Liver (tissue), 9 donors: ENCODE measurements around the gene RNLS. TPM values are rescaled to one million over a fixed set of nuclear protein-coding genes. Genes with fewer than 3 reads are reported as not detected.

Experiments
- DNase-seq: peaks from one replicate; pipeline ENCODE4 v3.0.0-alpha.2; 2017; ENCODE audit warnings: low spot score
- H3K27ac ChIP-seq, 2 donors: one replicate each; pipeline ENCODE4 v1.7.0; 2013; ENCODE audit warnings: inconsistent platforms in 2 of 2, low read length in 2 of 2, control low read depth in 1 of 2, low read depth in 1 of 2, mild to moderate bottlenecking in 1 of 2
- H3K27me3 ChIP-seq, 4 donors: one replicate each; pipeline versions ENCODE4 v1.6.1 to v1.7.0; 2013; ENCODE audit warnings: low read length in 3 of 4, inconsistent platforms in 1 of 4, mild to moderate bottlenecking in 1 of 4, moderate library complexity in 1 of 4; ENCODE audit not compliant: control insufficient read depth in 4 of 4, insufficient read depth in 4 of 4
- H3K36me3 ChIP-seq, 4 donors: one replicate each; pipeline versions ENCODE4 v1.6.1 to v1.7.0; 2013; ENCODE audit warnings: low read length in 3 of 4, mild to moderate bottlenecking in 3 of 4, low read depth in 1 of 4, moderate library complexity in 1 of 4; ENCODE audit not compliant: control insufficient read depth in 4 of 4, insufficient read depth in 3 of 4
- H3K4me1 ChIP-seq, 4 donors: one replicate each; pipeline versions ENCODE4 v1.6.1 to v1.7.0; 2013; ENCODE audit warnings: low read length in 3 of 4, mild to moderate bottlenecking in 3 of 4, moderate library complexity in 1 of 4; ENCODE audit not compliant: control insufficient read depth in 4 of 4, insufficient read depth in 4 of 4
- H3K4me3 ChIP-seq, 3 donors: one replicate each; pipeline versions ENCODE4 v1.6.1 to v1.7.0; 2013; ENCODE audit warnings: low read length in 3 of 3, control low read depth in 1 of 3, low read depth in 1 of 3, mild to moderate bottlenecking in 1 of 3
- H3K9ac ChIP-seq, 2 donors: one replicate each; pipeline ENCODE4 v1.7.0; 2013; ENCODE audit warnings: low read length in 2 of 2, mild to moderate bottlenecking in 2 of 2, moderate library complexity in 2 of 2, control low read depth in 1 of 2, low read depth in 1 of 2
- H3K9me3 ChIP-seq, 4 donors: one replicate each; pipeline versions ENCODE4 v1.6.1 to v1.7.0; 2013; ENCODE audit warnings: low read length in 3 of 4; ENCODE audit not compliant: control insufficient read depth in 4 of 4
- CTCF ChIP-seq: fragments of 150-350 bp; IDR thresholded peaks from 2 replicates; pipeline ENCODE4 v1.5.1; 2017; ENCODE audit warnings: improper control_type of control experiment, low read depth, low read length; ENCODE audit not compliant: missing input control
- FOXA1 ChIP-seq: IDR thresholded peaks from 2 replicates; pipeline ENCODE4 v1.6.1; 2016; ENCODE audit warnings: antibody characterized with exemption
- HNF4A ChIP-seq, 2 donors: conservative IDR thresholded peaks; 2 replicates each; pipeline ENCODE4 v1.6.1; 2016; ENCODE audit warnings: antibody characterized with exemption in 2 of 2, mild to moderate bottlenecking in 2 of 2
- HNF4G ChIP-seq: IDR thresholded peaks from 2 replicates; pipeline ENCODE4 v1.6.1; 2016; ENCODE audit warnings: antibody characterized with exemption
- MAX ChIP-seq: IDR thresholded peaks from 2 replicates; pipeline ENCODE4 v1.6.1; 2016; ENCODE audit warnings: antibody characterized with exemption
- NR2F2 ChIP-seq: IDR thresholded peaks from 2 replicates; pipeline ENCODE4 v1.6.1; 2016; ENCODE audit warnings: antibody characterized with exemption
- SP1 ChIP-seq: IDR thresholded peaks from 2 replicates; pipeline ENCODE4 v1.6.1; 2018; ENCODE audit warnings: antibody characterized with exemption, mild to moderate bottlenecking
- TAF1 ChIP-seq: conservative IDR thresholded peaks from 2 replicates; pipeline ENCODE4 v1.6.1; 2016; ENCODE audit warnings: antibody characterized with exemption, mild to moderate bottlenecking
- WGBS: extraction: QIAGEN DNeasy Blood & Tissue Kit; methylation state at CpG from one replicate; pipeline ENCODE4 v1.1.7; 2013; 5-methylcytosine and 5-hydroxymethylcytosine counted together
- polyA plus RNA-seq, 2 donors: library from polyadenylated mRNA; stranded (reverse) in 1 of 2; unstranded in 1 of 2; fragments of 200-250 nt in 1 of 2; fragments of >200 nt in 1 of 2; fragmentation: Nextera tagmentation in 1 of 2; extraction: Ambion mirVana in 1 of 2; gene quantifications; one replicate each; pipeline versions ENCODE4 v1.2.1 to v1.2.3, GENCODE V29; 2013 to 2015
- total RNA-seq, 2 donors: library from RNA; depleted of rRNA; stranded (reverse); fragments of >200 nt; gene quantifications; one replicate each; pipeline ENCODE4 v1.2.3, GENCODE V29; 2014
- TF ChIP-seq, protein P1 (sequence below): IDR thresholded peaks from 2 replicates; pipeline ENCODE4 v1.6.1; 2016; ENCODE audit warnings: antibody characterized with exemption
- donor health status: healthy.
- donor health status: healthy.
- donor health status: healthy.
- donor health status: healthy.
- donor health status: healthy.

Gene RNLS
- total and polyA plus RNA-seq, 4 donors, result 4.1 to 12.4 (median 7.5) TPM

DNA sequence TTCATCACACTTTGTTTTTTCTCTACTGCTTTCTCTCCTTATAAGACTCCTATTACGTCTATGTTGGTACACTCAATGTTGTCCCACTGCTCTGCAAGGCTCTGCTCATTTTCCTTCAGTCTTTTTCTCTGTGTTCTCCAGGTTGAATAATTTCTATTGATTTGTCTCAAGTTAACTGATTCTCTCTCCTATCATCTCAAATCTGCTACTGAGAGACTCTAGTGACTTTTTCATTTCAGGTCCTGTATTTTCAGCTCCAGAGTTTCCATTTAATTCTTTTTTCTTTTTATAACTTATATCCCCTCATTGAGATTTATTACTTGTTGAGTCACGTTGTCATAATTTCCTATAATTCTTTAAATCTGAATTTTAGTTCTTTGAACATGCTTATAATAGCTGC lies 100.9 kb downstream of the RNLS start (continued):
- no peak for TF ChIP-seq CTCF

GRCh38 chr10:88478256-88478655 lies 104.9 kb downstream of the RNLS start:
- DNase-seq, result no peak
- peaks cover 2 to 16% (median 14%) of the 10 kb centered on the region in 4 donors for H3K4me1 ChIP-seq
- 96% methylated on average over 2 of the region's 2 CpGs for WGBS

DNA sequence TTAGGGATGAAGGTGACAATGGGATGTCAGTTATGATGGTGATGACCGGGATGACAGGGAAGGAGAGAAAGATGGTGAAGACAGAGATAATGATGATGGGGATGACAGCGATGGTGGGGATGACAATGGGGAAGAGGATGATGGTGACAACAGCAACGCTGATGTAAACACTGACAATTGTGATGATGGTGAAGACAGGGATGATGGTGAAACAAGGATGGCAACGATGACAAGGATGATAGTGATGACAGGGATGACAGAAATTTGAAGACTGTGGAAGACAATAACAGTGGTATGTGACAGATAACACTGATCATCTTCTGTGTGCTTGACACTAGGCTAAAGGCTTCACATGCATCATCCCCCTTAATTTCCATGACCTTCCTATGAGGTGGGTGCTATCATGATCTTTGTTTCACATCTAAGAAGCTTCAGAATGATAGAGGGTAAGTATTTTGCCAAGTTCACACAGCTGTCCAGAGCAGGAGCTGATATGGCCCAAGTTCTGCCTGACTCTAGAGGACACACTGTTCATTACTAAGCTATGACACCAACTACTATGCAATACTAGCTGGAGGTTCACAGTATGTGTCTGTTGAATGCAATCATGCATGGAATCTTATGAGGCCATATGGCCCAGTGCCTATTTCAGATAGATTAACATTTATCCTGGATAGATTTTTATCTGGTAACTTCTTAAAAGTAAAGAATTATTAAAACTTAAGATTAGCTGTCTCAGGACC lies 105.6 kb downstream of the RNLS start:
- TF ChIP-seq, protein P1, sequence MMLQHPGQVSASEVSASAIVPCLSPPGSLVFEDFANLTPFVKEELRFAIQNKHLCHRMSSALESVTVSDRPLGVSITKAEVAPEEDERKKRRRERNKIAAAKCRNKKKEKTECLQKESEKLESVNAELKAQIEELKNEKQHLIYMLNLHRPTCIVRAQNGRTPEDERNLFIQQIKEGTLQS, result no peak
- TF ChIP-seq HNF4G, result no peak
- TF ChIP-seq NR2F2, result no peak
- no peak for TF ChIP-seq FOXA1
- no peak for TF ChIP-seq CTCF
- H3K36me3 ChIP-seq, result no peaks in the 10 kb centered on the region
- peaks cover 2 to 16% (median 14%) of the 10 kb centered on the region in 4 donors for H3K4me1 ChIP-seq
- no peak for DNase-seq
- H3K27ac ChIP-seq, result no peak overlapping the region
- no peak overlapping the region for H3K9ac ChIP-seq
- no peaks in the 10 kb centered on the region for H3K9me3 ChIP-seq
- H3K4me3 ChIP-seq, result no peak overlapping the region
- 95% methylated on average over 4 of the region's 4 CpGs for WGBS
- H3K27me3 ChIP-seq, result no peaks in the 10 kb centered on the region

More at GRCh38 chr10:88478256-88478655, 104.9 kb downstream of the RNLS start:
- H3K27me3 ChIP-seq, result no peaks in the 10 kb centered on the region
- H3K9ac ChIP-seq, result no peak overlapping the region
- H3K9me3 ChIP-seq, result no peaks in the 10 kb centered on the region
- H3K36me3 ChIP-seq, result no peaks in the 10 kb centered on the region
- H3K27ac ChIP-seq, result no peak overlapping the region
- TF ChIP-seq SP1 (no peak), FOXA1 (no peak), MAX (no peak), HNF4A (conservative IDR thresholded peaks at IDR 0.05) (no peak), CTCF (no peak), TAF1 (no peak)
- TF ChIP-seq, protein P1, result no peak
- H3K4me3 ChIP-seq, result no peak overlapping the region
